ACHN (cell line): ENCODE data around the gene MFAP4.

Source experiments
- DNase-seq: peaks from one replicate; pipeline ENCODE4 v3.0.0-alpha.2; 2015
- in situ Hi-C: cut with HindIII; loops from 2 replicates; pipeline ENCODE4 v1.10.0; 2017; ENCODE audit warnings: low sequenced_read_pairs, low pct_ligation_motif_present, low pct_unique_long_range_greater_than_20kb

The MFAP4 gene

GRCh38 chr17:19388791-19389785 is 2.1 kb upstream of the MFAP4 start:
- in situ Hi-C loops, result no loop called here
- no peak for DNase-seq

GRCh38 chr17:19387921-19388521 is 1.0 kb upstream of the MFAP4 start:
- DNase-seq, result no peak
- in situ Hi-C loops, result no loop called here

- in situ Hi-C loops, result no loop called here
- DNase-seq, result peak; percentile 53
Observed at GRCh38 chr17:19386051-19386929, 700 bp downstream of the MFAP4 start.

- in situ Hi-C loops, result no loop called here
- no peak for DNase-seq
Observed at GRCh38 chr17:19385521-19385983, 1.4 kb downstream of the MFAP4 start.

- in situ Hi-C loops, result no loop called here
Observed at GRCh38 chr17:19384723-19385391, 2.1 kb downstream of the MFAP4 start.

GRCh38 chr17:19383681-19384470 is 3.1 kb downstream of the MFAP4 start:
- in situ Hi-C loops, result no loop called here

More at GRCh38 chr17:19384723-19385391, 2.1 kb downstream of the MFAP4 start:
- DNase-seq, result no peak

GRCh38 chr17:19382531-19383444 is 4.2 kb downstream of the MFAP4 start:
- in situ Hi-C loops, result no loop called here
- DNase-seq, result no peak

More at GRCh38 chr17:19383681-19384470, 3.1 kb downstream of the MFAP4 start:
- no peak for DNase-seq

GRCh38 chr17:19381741-19382444 is 5.1 kb downstream of the MFAP4 start:
- in situ Hi-C loops, result no loop called here
- no peak for DNase-seq

- DNase-seq, result no peak
- in situ Hi-C loops, result no loop called here
Observed at GRCh38 chr17:19381361-19381740, 5.6 kb downstream of the MFAP4 start.

GRCh38 chr17:19380481-19381301 is 6.3 kb downstream of the MFAP4 start:
- in situ Hi-C loops, result no loop called here
- no peak for DNase-seq

- DNase-seq, result no peak
- in situ Hi-C loops, result no loop called here
Observed at GRCh38 chr17:19379361-19380065, 7.5 kb downstream of the MFAP4 start.

GRCh38 chr17:19378416-19379360 is 8.3 kb downstream of the MFAP4 start, which contains the start of gene MAPK7:
Gene MAPK7 (plus strand): TSS chr17:19378498. CDS start chr17:19378901, 403 bp downstream.
- DNase-seq, result no peak
- in situ Hi-C loops, result no loop called here

- in situ Hi-C loops, result no loop called here
Observed at GRCh38 chr17:19377602-19378415, 9.2 kb downstream of the MFAP4 start.

More at GRCh38 chr17:19377602-19378415, 9.2 kb downstream of the MFAP4 start:
- peak; percentile 99 for DNase-seq
